Panc1 (cell line): ENCODE results near the gene RABGAP1L. TPM values are rescaled to one million over a fixed set of nuclear protein-coding genes. Genes with fewer than 3 reads are reported as not detected.

Experiments
- ATAC-seq: fragments of 200-7000 bp; cut with Tn5 transposase; 2 replicates; pipeline ENCODE4 v1.9.1; 2020; ENCODE audit warnings: mild to moderate bottlenecking, moderate library complexity
- BruUV-seq: library from RNA; stranded (reverse); fragments of 400-500 nt; replicated peaks from 2 replicates; lab custom pipeline; 2021; lab: Mats Ljungman, UMichigan
- CTCF ChIA-PET: fragments of 300-600 bp; sonication (Branson Sonifier 250); formaldehyde crosslinking; loops from one replicate; lab custom pipeline; 2022; ENCODE audit warnings: antibody characterized with exemption; lab: Charles Lee
- POLR2A ChIA-PET: fragments of 300-600 bp; sonication (Branson Sonifier 250); formaldehyde crosslinking; loops from one replicate; lab custom pipeline; 2022; ENCODE audit warnings: antibody characterized with exemption; lab: Charles Lee
- DNase-seq: peaks from one replicate; pipeline ENCODE4 v3.0.0-alpha.2; 2010; ENCODE audit warnings: low read depth, low spot score
- H3K27ac ChIP-seq: 2 replicates; pipeline ENCODE4 v1.5.1; 2011; ENCODE audit warnings: mild to moderate bottlenecking, low read length, inconsistent platforms
- H3K27me3 ChIP-seq: fragments of 200-500 bp; sonication (Bioruptor generic); 2 replicates; pipeline ENCODE4 v1.6.0; 2014; ENCODE audit warnings: low read length, inconsistent platforms; ENCODE audit not compliant: control insufficient read depth, insufficient read depth
- H3K36me3 ChIP-seq: fragments of 200-500 bp; sonication (Bioruptor generic); 2 replicates; pipeline ENCODE4 v1.5.1; 2014; ENCODE audit warnings: inconsistent platforms, mild to moderate bottlenecking, low read length, moderate library complexity; ENCODE audit not compliant: control insufficient read depth, insufficient read depth
- H3K4me1 ChIP-seq: 2 replicates; pipeline ENCODE4 v1.5.1; 2011; ENCODE audit warnings: inconsistent platforms, mild to moderate bottlenecking, low read length, moderate library complexity; ENCODE audit not compliant: control insufficient read depth, insufficient read depth
- H3K4me3 ChIP-seq, 2 experiments: 2 replicates each; pipeline ENCODE4 v1.5.1; 2011 to 2012; ENCODE audit warnings: low read depth in 2 of 2, low read length in 2 of 2, mild to moderate bottlenecking in 2 of 2, inconsistent platforms in 1 of 2, moderate library complexity in 1 of 2
- H3K9me3 ChIP-seq: fragments of 200-500 bp; sonication (Bioruptor generic); 2 replicates; pipeline ENCODE4 v1.5.1; 2014; ENCODE audit warnings: low read depth, mild to moderate bottlenecking, inconsistent platforms, low read length, moderate library complexity; ENCODE audit not compliant: control insufficient read depth, insufficient read depth
- POLR2AphosphoS5 ChIP-seq: IDR thresholded peaks from 2 replicates; pipeline ENCODE4 v1.6.1; 2012; ENCODE audit warnings: mild to moderate bottlenecking, low read depth, low read length, moderate library complexity
- SIN3A ChIP-seq: IDR thresholded peaks from 2 replicates; pipeline ENCODE4 v1.6.1; 2012; ENCODE audit warnings: low read depth, mild to moderate bottlenecking, low read length, moderate library complexity, borderline replicate concordance; ENCODE audit not compliant: insufficient read depth
- TCF7L2 ChIP-seq: IDR thresholded peaks from 2 replicates; pipeline ENCODE4 v1.6.1; 2011; ENCODE audit warnings: mild to moderate bottlenecking, low read depth, low read length, inconsistent platforms
- in situ Hi-C: cut with HindIII; loops from 2 replicates; pipeline ENCODE4 v1.10.0; 2016; ENCODE audit warnings: low sequenced_read_pairs, low pct_unique_long_range_greater_than_20kb
- intact Hi-C: fragments of 100-400 bp; cut with micrococcal nuclease; formaldehyde crosslinking; loops from one replicate; pipeline ENCODE4 v1.10.0; 2022; ENCODE audit not compliant: unreplicated experiment
- total RNA-seq: library from RNA; stranded (reverse); gene quantifications from one replicate; pipeline ENCODE4 v1.2.1, GENCODE V29; 2021; ENCODE audit not compliant: unreplicated experiment
- TF ChIP-seq, protein P1 (sequence below), 2 experiments: IDR thresholded peaks; 2 replicates each; pipeline ENCODE4 v1.6.1; 2011 to 2012; ENCODE audit warnings: low read depth in 2 of 2, control low read depth in 1 of 2, low read length in 1 of 2, mild to moderate bottlenecking in 1 of 2, moderate library complexity in 1 of 2; ENCODE audit not compliant: insufficient read depth in 1 of 2
- TF ChIP-seq, protein P2 (sequence below): fragments of 450-650 bp; IDR thresholded peaks from 2 replicates; pipeline ENCODE4 v1.5.1; 2017; ENCODE audit warnings: mild to moderate bottlenecking

RABGAP1L gene
- total RNA-seq, 1 experiment from 2014 or later = 37.0 TPM

DNA sequence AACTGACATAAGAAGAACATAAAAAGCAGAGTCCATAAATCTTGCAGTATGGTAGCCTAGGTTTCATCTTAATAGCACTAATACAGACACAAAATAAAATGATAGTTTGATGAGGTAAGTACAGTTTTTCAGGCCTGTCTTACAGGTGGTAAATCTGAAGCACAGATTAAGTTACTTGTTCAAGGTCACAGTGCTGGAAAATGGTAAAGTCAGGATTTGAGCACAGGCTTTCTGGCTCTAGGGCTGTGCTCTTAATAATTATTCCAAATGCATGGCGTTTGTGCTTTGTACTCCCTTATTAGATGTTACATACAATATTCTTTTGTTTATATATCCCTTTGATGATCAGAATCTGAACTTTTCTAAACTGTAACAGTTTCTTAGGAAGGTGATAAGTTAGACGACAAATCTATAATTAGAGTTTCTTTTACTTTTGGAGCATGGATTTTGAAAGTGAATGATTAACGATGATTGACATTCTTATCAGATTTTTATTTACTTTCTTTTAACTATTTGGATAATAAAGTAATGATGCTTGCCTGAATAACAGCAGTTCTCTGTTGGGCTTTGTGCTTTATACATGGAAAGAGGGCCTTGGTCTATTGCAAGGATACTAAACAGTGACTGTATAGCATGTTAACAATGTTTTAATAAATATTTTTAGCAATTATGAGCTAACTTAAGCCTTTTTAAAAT lies 738.9 kb downstream of the RABGAP1L start:
- TF ChIP-seq, protein P1, sequence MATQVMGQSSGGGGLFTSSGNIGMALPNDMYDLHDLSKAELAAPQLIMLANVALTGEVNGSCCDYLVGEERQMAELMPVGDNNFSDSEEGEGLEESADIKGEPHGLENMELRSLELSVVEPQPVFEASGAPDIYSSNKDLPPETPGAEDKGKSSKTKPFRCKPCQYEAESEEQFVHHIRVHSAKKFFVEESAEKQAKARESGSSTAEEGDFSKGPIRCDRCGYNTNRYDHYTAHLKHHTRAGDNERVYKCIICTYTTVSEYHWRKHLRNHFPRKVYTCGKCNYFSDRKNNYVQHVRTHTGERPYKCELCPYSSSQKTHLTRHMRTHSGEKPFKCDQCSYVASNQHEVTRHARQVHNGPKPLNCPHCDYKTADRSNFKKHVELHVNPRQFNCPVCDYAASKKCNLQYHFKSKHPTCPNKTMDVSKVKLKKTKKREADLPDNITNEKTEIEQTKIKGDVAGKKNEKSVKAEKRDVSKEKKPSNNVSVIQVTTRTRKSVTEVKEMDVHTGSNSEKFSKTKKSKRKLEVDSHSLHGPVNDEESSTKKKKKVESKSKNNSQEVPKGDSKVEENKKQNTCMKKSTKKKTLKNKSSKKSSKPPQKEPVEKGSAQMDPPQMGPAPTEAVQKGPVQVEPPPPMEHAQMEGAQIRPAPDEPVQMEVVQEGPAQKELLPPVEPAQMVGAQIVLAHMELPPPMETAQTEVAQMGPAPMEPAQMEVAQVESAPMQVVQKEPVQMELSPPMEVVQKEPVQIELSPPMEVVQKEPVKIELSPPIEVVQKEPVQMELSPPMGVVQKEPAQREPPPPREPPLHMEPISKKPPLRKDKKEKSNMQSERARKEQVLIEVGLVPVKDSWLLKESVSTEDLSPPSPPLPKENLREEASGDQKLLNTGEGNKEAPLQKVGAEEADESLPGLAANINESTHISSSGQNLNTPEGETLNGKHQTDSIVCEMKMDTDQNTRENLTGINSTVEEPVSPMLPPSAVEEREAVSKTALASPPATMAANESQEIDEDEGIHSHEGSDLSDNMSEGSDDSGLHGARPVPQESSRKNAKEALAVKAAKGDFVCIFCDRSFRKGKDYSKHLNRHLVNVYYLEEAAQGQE (IDR thresholded peaks at IDR 0.05; ENCODE audit: insufficient read depth in 1 of 2, low read depth in 2 of 2, low read length in 1 of 2) = no peak
- TF ChIP-seq TCF7L2 (no peak), SIN3A (no peak), POLR2AphosphoS5 (no peak)
- TF ChIP-seq, protein P2, sequence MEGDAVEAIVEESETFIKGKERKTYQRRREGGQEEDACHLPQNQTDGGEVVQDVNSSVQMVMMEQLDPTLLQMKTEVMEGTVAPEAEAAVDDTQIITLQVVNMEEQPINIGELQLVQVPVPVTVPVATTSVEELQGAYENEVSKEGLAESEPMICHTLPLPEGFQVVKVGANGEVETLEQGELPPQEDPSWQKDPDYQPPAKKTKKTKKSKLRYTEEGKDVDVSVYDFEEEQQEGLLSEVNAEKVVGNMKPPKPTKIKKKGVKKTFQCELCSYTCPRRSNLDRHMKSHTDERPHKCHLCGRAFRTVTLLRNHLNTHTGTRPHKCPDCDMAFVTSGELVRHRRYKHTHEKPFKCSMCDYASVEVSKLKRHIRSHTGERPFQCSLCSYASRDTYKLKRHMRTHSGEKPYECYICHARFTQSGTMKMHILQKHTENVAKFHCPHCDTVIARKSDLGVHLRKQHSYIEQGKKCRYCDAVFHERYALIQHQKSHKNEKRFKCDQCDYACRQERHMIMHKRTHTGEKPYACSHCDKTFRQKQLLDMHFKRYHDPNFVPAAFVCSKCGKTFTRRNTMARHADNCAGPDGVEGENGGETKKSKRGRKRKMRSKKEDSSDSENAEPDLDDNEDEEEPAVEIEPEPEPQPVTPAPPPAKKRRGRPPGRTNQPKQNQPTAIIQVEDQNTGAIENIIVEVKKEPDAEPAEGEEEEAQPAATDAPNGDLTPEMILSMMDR = no peak
- H3K36me3 ChIP-seq = no peaks in the 10 kb centered on the region
- POLR2A ChIA-PET = no interaction called here
- no peak for ATAC-seq
- CTCF ChIA-PET = no interaction called here
- H3K9me3 ChIP-seq = no peaks in the 10 kb centered on the region
- in situ Hi-C loops = no loop called here
- H3K27ac ChIP-seq = no peak overlapping the region
- DNase-seq = no peak
- no peak overlapping the region for H3K4me3 ChIP-seq
- H3K27me3 ChIP-seq = no peaks in the 10 kb centered on the region
- no peaks in the 10 kb centered on the region for H3K4me1 ChIP-seq
- intact Hi-C loops = no loop called here
- BruUV-seq = no TSS peak

DNA sequence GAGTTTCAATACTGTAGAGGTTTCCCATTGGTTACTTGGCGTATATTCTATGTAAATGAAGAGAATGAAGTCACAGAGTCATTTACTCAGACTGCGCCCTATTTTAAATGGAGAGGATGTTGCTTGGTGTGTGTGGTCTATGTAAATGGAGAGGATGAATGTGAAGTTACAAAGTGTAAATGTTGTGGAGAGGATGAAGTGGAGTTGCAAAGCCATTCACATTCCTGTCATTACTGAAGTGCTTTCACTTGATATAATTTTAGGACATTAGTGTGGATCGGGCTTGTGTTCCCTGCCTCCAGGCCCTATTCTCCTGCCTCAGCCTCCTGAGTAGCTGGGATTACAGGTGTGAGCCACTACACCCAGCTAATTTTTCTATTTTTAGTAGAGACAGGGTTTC lies 741.0 kb downstream of the RABGAP1L start:
- intact Hi-C loops (no loop called here), in situ Hi-C loops (no loop called here)
- TF ChIP-seq, protein P1 (IDR thresholded peaks at IDR 0.05; ENCODE audit: insufficient read depth in 1 of 2, low read depth in 2 of 2, low read length in 1 of 2) = no peak
- TF ChIP-seq POLR2AphosphoS5 (no peak), SIN3A (no peak), TCF7L2 (no peak)
- TF ChIP-seq, protein P2 = no peak
- H3K4me1 ChIP-seq = no peaks in the 10 kb centered on the region
- DNase-seq = no peak
- ChIA-PET CTCF (no interaction called here), POLR2A (no interaction called here)
- no peak overlapping the region for H3K27ac ChIP-seq
- no peak for ATAC-seq
- BruUV-seq = no TSS peak
- H3K36me3 ChIP-seq = no peaks in the 10 kb centered on the region
- H3K9me3 ChIP-seq = no peaks in the 10 kb centered on the region
- no peak overlapping the region for H3K4me3 ChIP-seq
- no peaks in the 10 kb centered on the region for H3K27me3 ChIP-seq
